H9 (cell line): ENCODE data around the gene MEIS2. TPM values are rescaled to one million over a fixed set of nuclear protein-coding genes. Genes with fewer than 3 reads are reported as not detected.

Experiments used
- DNase-seq: peaks from one replicate; pipeline ENCODE4 v3.0.0-alpha.2; 2017
- H2AFZ ChIP-seq: one replicate; pipeline ENCODE4 v1.6.1; 2013; ENCODE audit warnings: mild to moderate bottlenecking, low read length, control low read depth, moderate library complexity
- H2AK5ac ChIP-seq: 2 replicates; pipeline ENCODE4 v1.6.1; 2013; ENCODE audit warnings: low read length, control low read depth, mixed read lengths; ENCODE audit not compliant: insufficient read length
- H2BK120ac ChIP-seq: one replicate; pipeline ENCODE4 v1.6.1; 2013; ENCODE audit warnings: low read depth, mild to moderate bottlenecking, low read length, control low read depth, inconsistent platforms; ENCODE audit not compliant: poor library complexity, severe bottlenecking
- H2BK12ac ChIP-seq: 2 replicates; pipeline ENCODE4 v1.6.1; 2013; ENCODE audit warnings: low read length, control low read depth, mixed read lengths, low read depth; ENCODE audit not compliant: insufficient read length
- H2BK15ac ChIP-seq: 2 replicates; pipeline ENCODE4 v1.6.1; 2013; ENCODE audit warnings: low read depth, low read length, control low read depth
- H2BK20ac ChIP-seq: one replicate; pipeline ENCODE4 v1.6.1; 2013; ENCODE audit warnings: low read depth, mild to moderate bottlenecking, low read length, control low read depth, inconsistent platforms; ENCODE audit not compliant: poor library complexity, severe bottlenecking
- H2BK5ac ChIP-seq: 2 replicates; pipeline ENCODE4 v1.6.1; 2013; ENCODE audit warnings: low read length, control low read depth, mixed read lengths; ENCODE audit not compliant: insufficient read length
- H3K14ac ChIP-seq: 2 replicates; pipeline ENCODE4 v1.6.1; 2013; ENCODE audit warnings: low read length, control low read depth; ENCODE audit not compliant: insufficient read depth
- H3K18ac ChIP-seq: 2 replicates; pipeline ENCODE4 v1.6.1; 2013; ENCODE audit warnings: low read depth, mild to moderate bottlenecking, mixed read lengths, low read length, control low read depth; ENCODE audit not compliant: insufficient read length
- H3K23ac ChIP-seq: 2 replicates; pipeline ENCODE4 v1.6.1; 2013; ENCODE audit warnings: low read length, control low read depth, mixed read lengths, low read depth; ENCODE audit not compliant: insufficient read length
- H3K23me2 ChIP-seq: 2 replicates; pipeline ENCODE4 v1.6.1; 2013; ENCODE audit warnings: low read depth, mild to moderate bottlenecking, mixed read lengths, low read length, control low read depth; ENCODE audit not compliant: insufficient read length, poor library complexity, severe bottlenecking
- H3K27ac ChIP-seq: 2 replicates; pipeline ENCODE4 v1.5.1; 2013; ENCODE audit warnings: low read length, control low read depth, mixed read lengths, low read depth; ENCODE audit not compliant: insufficient read length
- H3K27me3 ChIP-seq: 2 replicates; pipeline ENCODE4 v1.6.1; 2013; ENCODE audit warnings: low read length, control low read depth, inconsistent platforms; ENCODE audit not compliant: insufficient read depth
- H3K4ac ChIP-seq: 2 replicates; pipeline ENCODE4 v1.6.1; 2013; ENCODE audit warnings: low read depth, mild to moderate bottlenecking, control low read depth, inconsistent platforms, low read length, moderate library complexity
- H3K4me1 ChIP-seq: 2 replicates; pipeline ENCODE4 v1.6.1; 2013; ENCODE audit warnings: low read length, control low read depth, inconsistent platforms; ENCODE audit not compliant: insufficient read depth
- H3K4me2 ChIP-seq: 2 replicates; pipeline ENCODE4 v1.6.1; 2013; ENCODE audit warnings: low read length, control low read depth, mixed read lengths; ENCODE audit not compliant: insufficient read length, insufficient read depth
- H3K56ac ChIP-seq: 2 replicates; pipeline ENCODE4 v1.6.1; 2013; ENCODE audit warnings: low read depth, mild to moderate bottlenecking, mixed read lengths, low read length, control low read depth; ENCODE audit not compliant: insufficient read length
- H3K79me1 ChIP-seq: 2 replicates; pipeline ENCODE4 v1.6.1; 2013; ENCODE audit warnings: low read depth, mild to moderate bottlenecking, moderate library complexity, low read length, control low read depth, inconsistent platforms; ENCODE audit not compliant: insufficient read depth, poor library complexity, severe bottlenecking
- H3K79me2 ChIP-seq: 2 replicates; pipeline ENCODE4 v1.6.1; 2013; ENCODE audit warnings: low read length, control low read depth, inconsistent platforms; ENCODE audit not compliant: insufficient read depth
- H3K9ac ChIP-seq: 2 replicates; pipeline ENCODE4 v1.6.1; 2013; ENCODE audit warnings: low read length, control low read depth, mixed read lengths; ENCODE audit not compliant: insufficient read length; ENCODE audit errors: extremely low read depth
- H3K9me3 ChIP-seq: one replicate; pipeline ENCODE4 v1.6.1; 2013; ENCODE audit warnings: low read depth, low read length, inconsistent platforms; ENCODE audit not compliant: control insufficient read depth
- H3T11ph ChIP-seq: one replicate; pipeline ENCODE4 v1.6.1; 2013; ENCODE audit warnings: mild to moderate bottlenecking, low read length, control low read depth, inconsistent platforms
- H4K20me1 ChIP-seq: one replicate; pipeline ENCODE4 v1.6.1; 2013; ENCODE audit not compliant: control insufficient read depth, insufficient read length, insufficient read depth
- H4K5ac ChIP-seq: 2 replicates; pipeline ENCODE4 v1.6.1; 2013; ENCODE audit warnings: low read depth, mild to moderate bottlenecking, mixed read lengths, low read length, control low read depth; ENCODE audit not compliant: insufficient read length
- H4K8ac ChIP-seq: replicated peaks from 2 replicates; pipeline ENCODE4 v1.6.1; 2013; ENCODE audit warnings: low read length, control low read depth, mixed read lengths, low read depth; ENCODE audit not compliant: insufficient read length
- H4K91ac ChIP-seq: 2 replicates; pipeline ENCODE4 v1.6.1; 2013; ENCODE audit warnings: low read depth, mild to moderate bottlenecking, moderate library complexity, mixed read lengths, low read length, control low read depth; ENCODE audit not compliant: insufficient read length
- H3K27ac Mint-ChIP-seq, 3 experiments: 2 replicates in 2 of 3; 3 replicates in 1 of 3; pipeline ENCODE4 v1.8.0; 2020 to 2021; ENCODE audit warnings: mixed read lengths in 3 of 3, mild to moderate bottlenecking in 1 of 3, moderate library complexity in 1 of 3
- H3K27me3 Mint-ChIP-seq: 2 replicates; pipeline ENCODE4 v1.8.0; 2021; ENCODE audit warnings: low read depth, mild to moderate bottlenecking, moderate library complexity, mixed read lengths
- H3K36me3 Mint-ChIP-seq, 3 experiments: 2 replicates in 2 of 3; 3 replicates in 1 of 3; pipeline ENCODE4 v1.8.0; 2020 to 2021; ENCODE audit warnings: low read depth in 3 of 3, mixed read lengths in 3 of 3; ENCODE audit not compliant: insufficient read depth in 1 of 3
- H3K4me1 Mint-ChIP-seq, 2 experiments: 2 replicates each; pipeline ENCODE4 v1.8.0; 2020; ENCODE audit warnings: mixed read lengths in 2 of 2
- H3K4me3 Mint-ChIP-seq, 2 experiments: 2 replicates in 1 of 2; 3 replicates in 1 of 2; pipeline ENCODE4 v1.8.0; 2020 to 2021; ENCODE audit warnings: mild to moderate bottlenecking in 2 of 2, mixed read lengths in 2 of 2, moderate library complexity in 1 of 2
- H3K9me3 Mint-ChIP-seq, 2 experiments: 2 replicates in 1 of 2; 3 replicates in 1 of 2; pipeline ENCODE4 v1.8.0; 2020; ENCODE audit warnings: mild to moderate bottlenecking in 2 of 2, mixed read lengths in 2 of 2, moderate library complexity in 1 of 2
- WGBS: extraction: QIAGEN DNeasy Blood & Tissue Kit; methylation state at CpG from one replicate; pipeline ENCODE4 v1.1.7; 2013; ENCODE audit warnings: missing lambda C conversion rate, low lambda C conversion rate, mixed read lengths; ENCODE audit not compliant: insufficient read length; ENCODE audit errors: extremely low coverage; 5-methylcytosine and 5-hydroxymethylcytosine counted together
- total RNA-seq: library from RNA; stranded (reverse); gene quantifications from 2 replicates; pipeline ENCODE4 v1.2.1, GENCODE V29; 2021
- TF ChIP-seq, protein P1 (sequence below): fragments of 200-600 bp; sonication (generic); conservative IDR thresholded peaks from 3 replicates; pipeline ENCODE4 v1.8.0; 2021; ENCODE audit warnings: antibody characterized with exemption, mild to moderate bottlenecking

MEIS2 gene
- total RNA-seq, 1 experiment from 2014 or later, result 0.35 TPM

DNA sequence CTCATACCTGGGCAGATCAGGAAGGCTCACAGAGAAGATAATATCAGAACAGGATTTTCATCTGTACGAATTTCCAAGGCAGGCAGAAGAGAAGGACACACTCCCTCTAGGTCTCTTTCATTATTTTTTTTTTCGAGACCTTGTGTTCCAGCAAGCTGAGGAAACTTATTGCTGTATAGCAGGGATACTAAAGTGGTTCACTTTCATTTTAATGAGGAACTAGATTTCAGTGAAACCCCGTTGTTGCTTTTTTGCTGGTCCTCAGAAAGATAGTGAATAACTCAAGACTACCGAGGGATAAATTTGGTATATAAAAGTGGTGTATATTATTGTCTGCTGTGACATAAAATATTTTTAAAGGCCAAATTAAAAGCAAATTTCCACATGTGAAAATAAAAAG is 24.6 kb downstream of the MEIS2 start:
- no peaks in the 10 kb centered on the region for H3K9me3 ChIP-seq
- no peak overlapping the region for H2BK12ac ChIP-seq
- no peaks in the 10 kb centered on the region for H4K20me1 ChIP-seq
- no peaks in the 10 kb centered on the region for H3K79me2 ChIP-seq
- no peak overlapping the region for H3K18ac ChIP-seq
- H2BK20ac ChIP-seq, result no peak overlapping the region
- H3K56ac ChIP-seq, result no peak overlapping the region
- no peak overlapping the region for H3K14ac ChIP-seq
- no peaks in the 10 kb centered on the region for H3K9me3 Mint-ChIP-seq
- no peak overlapping the region for H3K4ac ChIP-seq
- no CpG with 5 or more reads among the region's 4 CpGs for WGBS
- no peak overlapping the region for H2AK5ac ChIP-seq
- no peak overlapping the region for H2BK15ac ChIP-seq
- H2BK5ac ChIP-seq, result no peak overlapping the region
- no peak overlapping the region for H4K91ac ChIP-seq
- no peak overlapping the region for H2BK120ac ChIP-seq
- no peaks in the 10 kb centered on the region for H3K36me3 Mint-ChIP-seq
- TF ChIP-seq, protein P1, sequence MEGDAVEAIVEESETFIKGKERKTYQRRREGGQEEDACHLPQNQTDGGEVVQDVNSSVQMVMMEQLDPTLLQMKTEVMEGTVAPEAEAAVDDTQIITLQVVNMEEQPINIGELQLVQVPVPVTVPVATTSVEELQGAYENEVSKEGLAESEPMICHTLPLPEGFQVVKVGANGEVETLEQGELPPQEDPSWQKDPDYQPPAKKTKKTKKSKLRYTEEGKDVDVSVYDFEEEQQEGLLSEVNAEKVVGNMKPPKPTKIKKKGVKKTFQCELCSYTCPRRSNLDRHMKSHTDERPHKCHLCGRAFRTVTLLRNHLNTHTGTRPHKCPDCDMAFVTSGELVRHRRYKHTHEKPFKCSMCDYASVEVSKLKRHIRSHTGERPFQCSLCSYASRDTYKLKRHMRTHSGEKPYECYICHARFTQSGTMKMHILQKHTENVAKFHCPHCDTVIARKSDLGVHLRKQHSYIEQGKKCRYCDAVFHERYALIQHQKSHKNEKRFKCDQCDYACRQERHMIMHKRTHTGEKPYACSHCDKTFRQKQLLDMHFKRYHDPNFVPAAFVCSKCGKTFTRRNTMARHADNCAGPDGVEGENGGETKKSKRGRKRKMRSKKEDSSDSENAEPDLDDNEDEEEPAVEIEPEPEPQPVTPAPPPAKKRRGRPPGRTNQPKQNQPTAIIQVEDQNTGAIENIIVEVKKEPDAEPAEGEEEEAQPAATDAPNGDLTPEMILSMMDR, result no peak
- no peak overlapping the region for H3K9ac ChIP-seq
- H3K4me1 ChIP-seq, result no peaks in the 10 kb centered on the region
- no peak overlapping the region for H3K4me3 Mint-ChIP-seq
- H3K27ac Mint-ChIP-seq, result 0 out of 7 replicates have a peak overlapping the region, but pooled peaks of 1 of the 3 experiments have one; percentile 11
- DNase-seq, result no peak
- no peaks in the 10 kb centered on the region for H3K23me2 ChIP-seq
- H2AFZ ChIP-seq, result no peak overlapping the region
- H3T11ph ChIP-seq, result no peak overlapping the region
- no peak overlapping the region for H4K8ac ChIP-seq
- H3K27me3 Mint-ChIP-seq, result no peaks in the 10 kb centered on the region
- peaks cover 12 to 23% of the 10 kb centered on the region in 2 experiments for H3K4me1 Mint-ChIP-seq
- no peak overlapping the region for H3K4me2 ChIP-seq
- no peak overlapping the region for H3K23ac ChIP-seq
- no peak overlapping the region for H4K5ac ChIP-seq
- H3K27me3 ChIP-seq, result no peaks in the 10 kb centered on the region
- no peaks in the 10 kb centered on the region for H3K79me1 ChIP-seq
- no peak overlapping the region for H3K27ac ChIP-seq
